HG02798 (cell line): ENCODE results near the gene PLCB1.
"Not testable (repeated sequence)": the region's sequence is repeated elsewhere in the genome, so short reads cannot be mapped to it uniquely, and the experiment has no call there.

Experiments
- ATAC-seq: cut with Tn5 transposase; IDR thresholded peaks from one replicate; pipeline ENCODE4 v1.9.1; 2021; ENCODE audit warnings: mild to moderate bottlenecking; ENCODE audit not compliant: unreplicated experiment, poor library complexity

The PLCB1 gene

GRCh38 chr20:8131598-8132483, at the start of gene PLCB1:
TSS of gene PLCB1 (plus strand) at chr20:8132266. CDS start at chr20:8132652, 386 bp downstream.
- ATAC-seq, result peak; percentile 85

- no peak for ATAC-seq
Observed at GRCh38 chr20:8082989-8083388, 49.1 kb upstream of the PLCB1 start.

GRCh38 chr20:8089668-8090067, 42.4 kb upstream of the PLCB1 start:
- ATAC-seq, result no peak

- no peak for ATAC-seq
Observed at GRCh38 chr20:8094415-8094818, 37.6 kb upstream of the PLCB1 start.

- no peak for ATAC-seq
Observed at GRCh38 chr20:8094850-8095249, 37.2 kb upstream of the PLCB1 start.

- no peak for ATAC-seq
Observed at GRCh38 chr20:8095648-8096572, 36.2 kb upstream of the PLCB1 start.

GRCh38 chr20:8097307-8097706, 34.8 kb upstream of the PLCB1 start:
- no peak for ATAC-seq

GRCh38 chr20:8104252-8104651, 27.8 kb upstream of the PLCB1 start:
- no peak for ATAC-seq

GRCh38 chr20:8114612-8115011, 17.5 kb upstream of the PLCB1 start:
- not testable (repeated sequence) for ATAC-seq

- no peak for ATAC-seq
Observed at GRCh38 chr20:8115436-8115835, 16.6 kb upstream of the PLCB1 start.

GRCh38 chr20:8116067-8116811, 15.8 kb upstream of the PLCB1 start:
- ATAC-seq, result no peak

GRCh38 chr20:8117636-8118035, 14.4 kb upstream of the PLCB1 start:
- no peak for ATAC-seq

GRCh38 chr20:8118039-8118438, 14.0 kb upstream of the PLCB1 start:
- no peak for ATAC-seq

- no peak for ATAC-seq
Observed at GRCh38 chr20:8118760-8119159, 13.3 kb upstream of the PLCB1 start.

- ATAC-seq, result no peak
Observed at GRCh38 chr20:8121666-8122065, 10.4 kb upstream of the PLCB1 start.

- ATAC-seq, result no peak
Observed at GRCh38 chr20:8124639-8125038, 7.4 kb upstream of the PLCB1 start.

- no peak for ATAC-seq
Observed at GRCh38 chr20:8126181-8126580, 5.9 kb upstream of the PLCB1 start.

- no peak for ATAC-seq
Observed at GRCh38 chr20:8126841-8127378, 5.2 kb upstream of the PLCB1 start.

GRCh38 chr20:8127553-8128255, 4.4 kb upstream of the PLCB1 start:
- peak; percentile 69 for ATAC-seq
